Measurements from ENCODE around the gene SMIM35.

GRCh38 chr11:117959438-117960149, 127.2 kb downstream of the SMIM35 start:
- no peak for TF ChIP-seq PKNOX1 (IDR thresholded peaks at IDR 0.05)
- no peak for TF ChIP-seq NFRKB (IDR thresholded peaks at IDR 0.05)
- no peak for TF ChIP-seq FOXA1 (IDR thresholded peaks at IDR 0.05)
- TF ChIP-seq SP1 (IDR thresholded peaks at IDR 0.05), result no peak
- TF ChIP-seq FOXM1 (IDR thresholded peaks at IDR 0.05; ENCODE audit: borderline replicate concordance), result no peak
- no peak for TF ChIP-seq ELF4 (IDR thresholded peaks at IDR 0.05)
- no peak for TF ChIP-seq L3MBTL2 (conservative IDR thresholded peaks at IDR 0.05)
- no peak for TF ChIP-seq BHLHE40 (IDR thresholded peaks at IDR 0.05; ENCODE audit: borderline replicate concordance)
- TF ChIP-seq TARDBP (IDR thresholded peaks at IDR 0.05), result no peak
- no peak for TF ChIP-seq SUZ12 (IDR thresholded peaks at IDR 0.05)
- no peak for TF ChIP-seq ARNT (IDR thresholded peaks at IDR 0.05)
- TF ChIP-seq ZNF384 (IDR thresholded peaks at IDR 0.05), result no peak
- no peak for TF ChIP-seq FOXK2 (IDR thresholded peaks at IDR 0.05)
